HG03139 (cell line): Measurements from ENCODE around the gene ILDR1.
"Not testable (repeated sequence)": the region's sequence is repeated elsewhere in the genome, so short reads cannot be mapped to it uniquely, and the experiment has no call there.

Source experiments
- ATAC-seq: cut with Tn5 transposase; IDR thresholded peaks from one replicate; pipeline ENCODE4 v1.9.1; 2021; ENCODE audit not compliant: unreplicated experiment

Gene ILDR1

GRCh38 chr3:122021811-122022401 lies at the start of gene ILDR1:
ILDR1 (minus strand) TSS chr3:122022247; CDS start chr3:122022077, 170 bp downstream.
- no peak for ATAC-seq

GRCh38 chr3:122067588-122068240 lies 45.7 kb upstream of the ILDR1 start:
- ATAC-seq, result no peak

GRCh38 chr3:122067214-122067550 lies 45.1 kb upstream of the ILDR1 start:
- ATAC-seq, result no peak

- ATAC-seq, result no peak
These were observed 44.5 kb upstream of the ILDR1 start for GRCh38 chr3:122066331-122067213.

- no peak for ATAC-seq
These were observed 42.3 kb upstream of the ILDR1 start for GRCh38 chr3:122064326-122064725.

- no peak for ATAC-seq
These were observed 41.9 kb upstream of the ILDR1 start for GRCh38 chr3:122063908-122064307.

GRCh38 chr3:122060040-122060698 lies 38.1 kb upstream of the ILDR1 start:
- no peak for ATAC-seq

- ATAC-seq, result no peak
These were observed 36.2 kb upstream of the ILDR1 start for GRCh38 chr3:122058294-122058693.

GRCh38 chr3:122057671-122058070 lies 35.6 kb upstream of the ILDR1 start:
- no peak for ATAC-seq

GRCh38 chr3:122055215-122055614 lies 33.2 kb upstream of the ILDR1 start, which contains the start of gene CD86:
CD86 (plus strand) TSS chr3:122055362; CDS start chr3:122055490, 128 bp downstream.
- ATAC-seq, result peak; percentile 88

- ATAC-seq, result peak; percentile 49
These were observed 30.9 kb upstream of the ILDR1 start for GRCh38 chr3:122052968-122053367.

- ATAC-seq, result not testable (repeated sequence)
These were observed 25.7 kb upstream of the ILDR1 start for GRCh38 chr3:122047773-122048172.

- ATAC-seq, result not testable (repeated sequence)
These were observed 25.2 kb upstream of the ILDR1 start for GRCh38 chr3:122047296-122047695.

- no peak for ATAC-seq
These were observed 11.0 kb upstream of the ILDR1 start for GRCh38 chr3:122033023-122033422.

GRCh38 chr3:122032531-122032930 lies 10.5 kb upstream of the ILDR1 start:
- no peak for ATAC-seq

- ATAC-seq, result peak; percentile 31
These were observed 9.0 kb upstream of the ILDR1 start for GRCh38 chr3:122031123-122031468.

GRCh38 chr3:122030381-122031122 lies 8.5 kb upstream of the ILDR1 start:
- ATAC-seq, result peak; percentile 51

- peak; percentile 69 for ATAC-seq
These were observed 3.2 kb upstream of the ILDR1 start for GRCh38 chr3:122025296-122025695.

GRCh38 chr3:122024800-122025199 lies 2.8 kb upstream of the ILDR1 start:
- ATAC-seq, result no peak

GRCh38 chr3:122023335-122023910 lies 1.4 kb upstream of the ILDR1 start:
- no peak for ATAC-seq
